ENCODE data around the gene CRNKL1.

Gene CRNKL1

DNA sequence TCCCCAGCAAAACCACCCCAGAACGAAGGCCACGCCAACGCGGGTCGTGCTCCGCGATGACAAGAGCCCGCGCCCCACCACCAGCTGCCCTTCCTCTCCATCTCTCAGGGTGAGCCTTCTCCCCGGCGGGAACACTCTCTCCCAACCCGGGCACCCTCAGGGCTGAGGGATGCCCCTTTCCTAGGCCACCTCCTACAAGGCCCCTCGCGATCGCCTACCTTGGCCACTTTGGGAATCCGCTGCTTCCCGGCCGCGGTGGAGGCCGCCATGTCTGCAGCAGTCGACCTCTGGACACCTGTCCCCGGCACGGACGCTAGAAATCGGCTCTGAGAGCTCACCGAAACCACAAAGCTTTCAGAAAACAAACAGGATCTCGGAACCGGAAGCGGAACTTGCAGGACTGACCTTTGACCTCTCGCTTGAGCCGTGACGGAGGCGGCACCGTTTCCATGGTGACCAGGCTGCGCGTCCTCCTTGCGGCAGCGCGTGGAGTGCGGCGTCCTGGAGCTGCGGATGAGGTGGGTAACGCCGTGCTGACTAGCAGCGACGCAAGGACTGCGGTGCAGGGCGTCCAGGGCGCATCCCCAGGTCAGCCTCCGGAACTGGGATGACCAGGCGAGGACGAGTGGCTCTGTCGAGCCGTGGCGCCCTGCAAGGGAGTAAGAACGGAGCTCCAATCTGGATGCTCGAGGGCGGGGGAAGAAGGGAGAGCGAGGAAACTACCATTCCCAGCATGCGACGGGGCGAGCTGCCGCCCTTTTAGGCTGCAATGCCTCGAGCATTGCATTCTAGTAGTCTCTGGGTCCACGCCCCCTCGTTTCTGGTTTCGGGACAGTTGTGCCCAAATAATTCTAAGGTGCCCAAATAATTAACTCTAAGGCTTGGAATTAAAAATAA lies at the start of gene CRNKL1, which contains the start of gene CFAP61:
Gene CRNKL1 (minus strand): TSS at position 393 of the 897 bp plus-strand sequence. CDS start 124 bp downstream, at position 269.
Gene CFAP61 (plus strand): TSS at position 459 of the 897 bp plus-strand sequence. CDS start 4,122 bp downstream, outside the sequence.
- peak; percentile 94 to 95 for DNase-seq

DNA sequence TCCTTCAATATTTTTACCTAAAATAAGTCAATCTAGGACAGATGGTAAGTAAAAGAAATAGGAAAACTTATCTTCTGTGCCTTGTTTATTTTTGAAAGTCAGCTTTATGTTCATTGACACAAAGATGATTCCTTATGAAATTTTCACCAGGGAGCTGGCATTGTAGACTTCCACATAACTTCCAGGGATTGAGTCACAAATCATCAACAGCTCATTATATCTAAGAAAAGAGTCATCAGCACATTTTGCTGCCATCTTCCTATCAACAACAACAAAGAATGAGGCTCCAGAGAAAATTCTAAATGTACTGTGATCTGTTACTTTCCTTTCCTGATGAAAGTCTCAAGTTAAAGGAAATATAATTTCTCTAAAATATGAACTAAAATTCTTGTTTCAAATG lies 48.6 kb upstream of the CRNKL1 start:
- DNase-seq, result no peak

DNA sequence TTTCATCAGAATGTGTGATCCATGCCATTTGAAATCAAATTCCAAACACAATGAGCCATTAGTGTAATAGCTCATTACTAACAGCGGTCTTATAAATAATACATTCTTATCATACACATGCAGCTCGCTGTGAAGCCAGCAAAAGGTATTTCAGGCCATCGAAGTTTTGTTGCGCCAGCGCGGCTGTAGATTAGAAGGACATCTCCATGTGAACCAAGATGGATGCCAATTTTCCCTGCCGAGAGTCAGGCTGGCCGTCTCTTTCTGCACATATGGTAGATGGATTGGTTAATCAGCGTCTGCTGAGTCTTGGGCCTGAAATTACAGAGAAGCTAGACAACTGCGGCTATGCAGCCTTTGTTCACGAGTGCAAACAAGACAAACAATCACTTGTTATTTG lies 44.2 kb upstream of the CRNKL1 start:
- DNase-seq, result no peak

DNA sequence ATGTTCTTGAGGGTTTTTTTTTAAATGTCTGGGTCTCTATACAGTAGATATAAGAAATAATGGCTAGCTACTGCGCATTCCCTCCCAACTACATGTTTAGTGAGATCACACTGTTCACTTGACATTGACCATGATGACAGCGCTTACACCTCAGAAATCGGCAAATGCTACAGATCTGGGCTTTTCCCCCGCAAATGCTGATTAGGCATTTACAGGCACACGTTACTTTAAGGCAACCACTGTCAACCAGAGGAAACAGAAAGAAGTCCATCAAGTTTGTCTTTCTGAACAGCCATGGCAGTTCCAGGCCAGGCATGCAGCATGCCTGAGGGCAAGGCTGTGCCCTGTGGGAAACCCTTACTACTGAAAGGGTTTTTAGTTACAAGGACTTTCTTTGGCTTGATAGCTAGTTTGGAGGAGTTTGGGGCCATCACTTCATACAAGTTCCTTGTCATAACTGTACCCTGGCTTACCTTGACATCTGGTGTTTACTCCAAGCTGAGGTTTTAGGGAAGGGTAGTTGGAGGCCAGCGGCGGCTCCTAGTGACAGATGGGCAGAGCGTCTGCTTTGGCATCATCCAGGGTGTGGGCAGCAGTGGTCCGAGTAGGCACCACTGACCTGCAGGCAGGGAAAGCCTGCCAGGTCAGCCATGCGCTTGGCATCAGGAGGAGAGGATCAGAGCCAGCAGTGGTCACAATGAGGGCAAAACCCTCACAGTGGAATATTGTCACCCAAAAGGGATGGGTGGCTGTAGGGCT lies 43.0 kb upstream of the CRNKL1 start:
- no peak for DNase-seq

DNA sequence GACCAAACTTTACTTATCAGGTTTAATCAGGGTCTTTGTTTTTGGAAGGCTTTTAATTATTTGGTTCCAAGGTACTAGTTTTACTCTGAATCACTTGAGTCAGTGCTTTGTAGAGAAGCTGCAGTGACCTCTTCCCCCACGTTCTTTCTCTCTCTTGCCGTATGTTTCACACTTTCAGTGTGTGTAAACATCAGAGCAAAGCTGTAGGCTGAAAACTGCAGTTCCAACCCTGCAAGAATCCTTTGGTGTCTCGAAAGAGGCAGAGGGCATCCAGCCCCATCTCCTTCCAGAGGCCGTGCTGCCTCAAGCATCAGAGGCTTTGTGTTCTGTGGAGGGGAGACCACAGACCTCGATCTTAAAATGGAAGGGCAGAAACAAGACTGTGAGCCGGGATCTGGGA lies 42.1 kb upstream of the CRNKL1 start:
- no peak for DNase-seq

DNA sequence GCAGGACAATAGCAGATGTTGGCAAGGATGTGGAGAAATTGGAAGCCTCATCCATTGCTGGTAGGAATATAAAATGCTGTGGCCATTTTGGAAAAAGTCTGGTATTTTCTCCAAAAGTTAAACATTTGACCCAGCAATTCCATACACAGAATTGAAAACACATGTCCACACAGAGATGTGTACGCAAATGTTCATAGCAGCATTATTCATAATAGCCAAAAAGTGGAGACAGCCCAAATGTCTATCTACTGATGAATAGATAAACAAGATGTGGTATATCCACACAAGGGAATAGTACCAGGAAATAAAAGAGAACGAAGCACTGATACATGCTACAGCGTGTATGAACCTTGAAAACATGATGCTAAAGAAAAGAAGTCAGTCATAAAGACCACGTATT lies 40.6 kb upstream of the CRNKL1 start:
- no peak for DNase-seq

DNA sequence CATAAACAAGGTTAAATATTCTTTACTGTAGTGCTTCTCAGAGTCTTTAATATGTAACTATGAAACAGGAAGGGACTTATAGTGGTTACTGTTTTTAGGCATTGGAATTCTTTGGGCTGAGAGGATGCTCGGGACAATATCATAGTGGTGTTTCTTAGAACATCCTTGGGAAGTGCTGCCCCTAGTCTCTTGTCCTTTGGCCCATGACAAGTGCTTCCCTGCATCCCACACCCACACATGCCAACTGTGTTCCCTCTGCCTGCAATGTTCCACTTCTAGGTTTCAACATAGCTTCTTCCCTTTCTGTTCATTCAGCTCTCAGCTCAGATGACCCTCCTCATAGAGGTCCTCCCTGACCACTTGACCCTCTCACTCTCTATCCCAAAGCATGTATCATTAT lies 37.7 kb upstream of the CRNKL1 start:
- no peak for DNase-seq

DNA sequence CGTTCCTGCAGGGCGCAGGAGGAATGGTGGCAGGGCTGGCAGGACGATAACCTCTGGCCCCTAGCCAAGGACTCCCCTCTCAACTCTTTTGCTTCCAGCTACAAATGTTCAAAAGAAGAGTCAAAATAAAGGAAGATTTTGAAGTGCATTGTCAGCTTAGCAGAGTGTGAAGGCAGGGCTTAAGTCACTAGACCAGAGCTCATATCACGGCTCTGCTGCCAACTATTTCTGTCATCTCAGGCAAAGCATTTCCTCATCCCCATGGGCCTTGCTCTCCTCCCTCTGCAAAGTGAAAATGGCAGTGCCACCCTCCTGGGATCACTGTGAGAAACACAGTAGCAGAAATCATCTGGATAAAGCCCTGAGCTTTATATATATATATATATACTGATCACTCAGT lies 36.8 kb upstream of the CRNKL1 start:
- no peak for DNase-seq

DNA sequence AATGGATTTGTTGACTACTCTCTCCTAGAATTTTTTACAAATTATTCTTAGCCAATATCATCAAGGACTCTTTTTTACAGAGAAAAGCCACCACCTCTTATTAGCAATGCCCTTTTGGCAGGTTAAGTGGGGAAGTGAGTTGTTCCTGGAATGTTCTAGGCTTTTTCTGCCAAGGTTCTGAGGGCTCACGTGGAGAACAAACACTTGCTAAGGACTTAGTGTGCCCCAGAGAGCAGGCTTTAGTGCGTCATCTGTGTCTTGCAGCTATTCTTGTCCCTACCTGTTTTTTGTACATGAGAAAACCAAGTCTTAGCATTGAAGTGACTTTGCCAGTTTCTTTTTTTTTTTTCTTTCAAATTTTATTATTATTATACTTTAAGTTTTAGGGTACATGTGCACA lies 33.5 kb upstream of the CRNKL1 start:
- DNase-seq, result no peak

DNA sequence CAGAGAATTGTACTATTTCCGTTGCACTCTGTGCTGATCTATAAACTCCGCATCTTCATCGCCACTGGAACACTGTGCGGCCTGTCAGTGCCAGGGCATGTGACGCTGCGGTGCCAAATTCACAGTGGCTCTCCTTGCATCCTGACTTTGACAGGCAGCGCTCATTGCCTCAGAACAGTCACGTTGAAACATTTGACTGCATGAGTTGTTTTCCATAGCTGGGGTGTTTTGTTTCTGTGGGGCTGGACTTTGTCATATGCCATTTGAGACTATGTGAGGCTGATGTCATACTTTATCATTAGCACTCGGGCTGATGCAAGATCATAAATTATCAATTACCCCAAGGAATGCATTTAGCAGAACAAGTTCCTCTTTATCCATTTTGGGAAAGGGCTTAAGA lies 32.8 kb upstream of the CRNKL1 start:
- no peak for DNase-seq

DNA sequence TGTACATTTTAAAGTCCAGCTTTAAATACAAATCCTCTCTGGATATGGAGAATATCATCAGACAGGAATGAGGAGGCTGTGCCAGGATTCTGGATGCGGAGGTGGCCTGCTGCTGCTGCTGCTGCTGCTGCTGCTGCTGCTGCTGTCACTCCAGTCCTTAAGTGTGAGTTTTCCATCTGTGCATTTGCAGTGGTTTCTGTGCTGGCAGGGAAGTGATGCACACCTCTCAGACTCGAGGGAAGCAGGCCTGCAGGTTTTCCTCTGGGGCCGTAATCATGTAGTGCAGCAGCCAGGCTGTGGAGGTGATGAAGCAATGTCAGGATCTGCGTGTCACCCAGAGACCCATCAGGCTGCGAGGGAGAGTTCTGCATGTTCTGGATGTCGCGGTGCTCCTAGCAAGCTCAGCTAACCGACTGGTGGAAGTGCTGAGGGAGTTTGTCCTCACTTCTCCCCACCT lies 32.1 kb upstream of the CRNKL1 start:
- DNase-seq, result no peak

DNA sequence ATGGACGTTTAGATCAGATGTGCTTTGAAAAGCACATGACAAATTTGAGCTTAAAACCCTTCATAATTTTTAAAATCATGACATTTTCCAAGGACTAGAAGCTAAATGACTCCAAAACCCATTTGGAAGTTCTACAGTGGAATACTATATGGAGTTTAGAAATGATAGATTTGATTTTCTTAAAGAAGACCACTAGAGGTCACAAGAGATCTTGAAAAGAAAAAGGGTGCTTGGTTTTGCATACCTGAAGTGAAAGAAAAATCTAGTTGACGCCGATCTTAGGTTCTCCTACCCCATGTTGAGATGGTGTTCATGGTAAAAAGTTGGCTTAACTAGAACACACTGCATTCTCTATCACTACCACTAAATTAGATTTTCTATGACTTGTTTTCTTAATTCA lies 31.5 kb upstream of the CRNKL1 start:
- peak; percentile 56 to 81 for DNase-seq

DNA sequence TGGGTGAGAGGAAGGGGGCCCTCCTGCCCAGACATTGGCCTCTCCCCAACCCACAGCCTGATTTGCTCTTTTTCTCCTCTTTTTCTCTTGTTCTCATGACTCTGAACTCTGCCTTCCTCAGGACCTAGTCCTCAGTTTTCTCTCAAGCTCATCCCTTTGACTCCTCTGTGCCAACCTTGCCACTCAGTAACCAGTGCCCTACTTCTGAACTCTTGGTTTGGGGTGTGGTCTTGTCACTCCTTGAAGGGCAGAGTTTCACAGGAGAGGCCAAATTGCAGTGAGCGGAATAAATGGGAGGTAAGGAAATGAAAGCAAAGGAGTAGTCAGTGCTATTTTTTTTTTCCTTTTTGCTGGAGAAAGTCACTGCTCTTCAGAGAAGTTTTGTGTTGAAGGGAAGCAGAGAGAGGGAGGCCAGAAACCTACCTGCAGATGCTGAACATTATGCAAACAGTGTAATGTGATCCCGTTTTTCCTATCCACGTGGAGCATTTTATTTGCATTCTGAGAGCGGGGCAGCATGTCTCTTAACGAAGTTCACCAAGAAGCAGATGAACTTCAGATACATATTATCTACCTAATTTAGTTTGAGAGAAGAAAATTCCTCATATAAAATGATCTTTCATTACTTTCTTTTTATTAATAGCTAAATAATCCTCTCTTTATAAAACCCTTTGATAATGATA lies 27.0 kb upstream of the CRNKL1 start:
- no peak for DNase-seq

DNA sequence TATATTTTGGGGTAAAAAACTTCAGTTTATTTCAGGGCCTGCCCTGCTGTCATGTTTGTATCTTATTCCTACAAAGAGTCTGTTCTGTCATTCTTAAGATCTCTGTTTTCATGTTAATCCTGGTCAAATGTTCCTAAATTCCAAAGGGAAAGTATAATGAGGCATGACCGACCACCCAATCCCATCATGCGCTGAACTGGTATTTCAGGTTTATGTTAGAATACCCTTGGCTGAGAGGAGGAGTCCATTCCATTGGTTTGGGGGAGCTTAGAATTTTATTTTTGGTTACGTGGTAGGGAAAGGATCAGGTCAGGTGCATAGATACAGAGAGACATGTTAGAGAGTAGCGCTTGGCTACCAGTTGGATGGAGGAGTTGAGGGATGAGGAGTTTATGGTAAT lies 25.8 kb upstream of the CRNKL1 start:
- no peak for DNase-seq

DNA sequence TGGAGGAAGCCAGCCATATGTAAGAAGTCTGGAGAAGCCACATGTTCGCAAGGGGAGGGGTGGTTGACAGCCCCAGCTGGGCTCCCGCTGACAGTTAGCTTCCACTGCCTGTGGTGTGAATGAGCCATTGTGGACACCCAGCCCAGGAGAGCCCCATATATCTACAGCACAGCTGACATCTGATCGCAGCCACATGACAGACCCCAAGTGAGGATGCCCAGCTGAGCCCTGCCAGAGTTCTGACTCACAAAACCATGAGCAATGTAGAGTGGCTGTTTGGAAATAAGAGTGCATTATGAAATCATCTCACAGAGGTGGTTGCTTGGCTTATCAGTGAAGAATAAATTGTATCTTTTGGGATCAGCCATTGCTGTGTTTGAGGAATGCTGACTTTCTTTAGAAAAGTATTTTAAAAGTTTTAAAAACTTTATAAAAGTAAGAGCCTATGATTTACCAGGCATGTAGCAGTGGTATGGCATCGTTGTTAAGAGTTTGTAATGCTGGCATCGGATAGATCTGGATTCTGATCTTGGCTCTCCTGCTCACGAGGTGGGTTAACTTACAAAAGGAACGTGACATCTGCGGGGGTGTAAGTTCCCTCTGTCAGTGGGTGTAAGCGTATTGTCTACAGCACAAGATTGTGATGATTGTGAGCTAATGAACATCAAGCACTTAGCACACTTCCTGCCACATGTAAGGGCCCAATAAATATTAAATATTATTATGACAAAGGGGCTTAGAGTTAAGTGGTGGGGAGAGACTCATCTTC lies 24.2 kb upstream of the CRNKL1 start:
- no peak for DNase-seq

DNA sequence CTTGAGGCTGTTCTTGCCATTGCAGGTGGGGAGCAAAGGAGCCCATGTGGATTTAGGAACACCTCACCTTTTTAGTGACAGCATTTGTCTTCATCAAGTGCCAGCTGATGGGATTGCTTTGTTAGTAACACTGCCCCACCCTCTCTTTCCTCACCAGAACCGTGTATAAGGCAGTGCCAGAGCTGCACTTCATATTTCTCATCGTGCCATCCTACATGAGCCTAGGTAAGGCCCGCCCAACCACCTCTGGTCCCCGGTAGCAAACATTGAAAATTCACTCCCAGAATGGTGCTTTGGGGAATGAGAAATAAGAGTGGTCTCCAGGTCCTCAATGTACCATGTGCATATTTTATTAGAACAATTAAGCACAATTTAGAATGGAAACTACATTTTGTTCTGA lies 22.8 kb upstream of the CRNKL1 start:
- DNase-seq, result no peak

DNA sequence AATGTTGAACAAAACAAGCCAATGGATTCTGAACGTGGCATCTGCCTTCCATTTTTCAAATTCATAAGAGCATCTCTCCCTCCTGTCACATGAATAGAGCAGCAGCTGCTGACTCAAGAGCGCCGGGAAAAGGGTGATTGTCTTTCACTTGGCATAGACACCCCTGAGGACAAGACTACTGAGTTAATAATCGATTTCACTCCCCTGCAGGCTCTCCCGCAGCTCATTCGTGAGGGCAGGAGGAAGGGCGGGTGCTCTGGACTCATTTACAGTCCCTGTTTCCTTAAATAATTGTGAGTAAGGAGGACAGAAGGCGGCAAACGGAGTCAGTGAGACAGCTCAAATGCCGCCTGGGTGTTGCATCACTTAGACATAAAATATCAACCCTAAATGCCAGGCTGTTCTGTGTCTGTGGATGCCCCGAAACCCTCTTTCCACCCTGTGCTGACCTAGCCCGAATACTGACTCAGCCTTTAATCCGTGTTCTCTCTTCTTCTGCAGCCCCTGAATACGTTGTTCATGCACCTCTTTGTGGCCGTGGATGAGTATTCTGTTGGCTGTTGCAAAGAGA lies 21.6 kb upstream of the CRNKL1 start:
- DNase-seq, result no peak

DNA sequence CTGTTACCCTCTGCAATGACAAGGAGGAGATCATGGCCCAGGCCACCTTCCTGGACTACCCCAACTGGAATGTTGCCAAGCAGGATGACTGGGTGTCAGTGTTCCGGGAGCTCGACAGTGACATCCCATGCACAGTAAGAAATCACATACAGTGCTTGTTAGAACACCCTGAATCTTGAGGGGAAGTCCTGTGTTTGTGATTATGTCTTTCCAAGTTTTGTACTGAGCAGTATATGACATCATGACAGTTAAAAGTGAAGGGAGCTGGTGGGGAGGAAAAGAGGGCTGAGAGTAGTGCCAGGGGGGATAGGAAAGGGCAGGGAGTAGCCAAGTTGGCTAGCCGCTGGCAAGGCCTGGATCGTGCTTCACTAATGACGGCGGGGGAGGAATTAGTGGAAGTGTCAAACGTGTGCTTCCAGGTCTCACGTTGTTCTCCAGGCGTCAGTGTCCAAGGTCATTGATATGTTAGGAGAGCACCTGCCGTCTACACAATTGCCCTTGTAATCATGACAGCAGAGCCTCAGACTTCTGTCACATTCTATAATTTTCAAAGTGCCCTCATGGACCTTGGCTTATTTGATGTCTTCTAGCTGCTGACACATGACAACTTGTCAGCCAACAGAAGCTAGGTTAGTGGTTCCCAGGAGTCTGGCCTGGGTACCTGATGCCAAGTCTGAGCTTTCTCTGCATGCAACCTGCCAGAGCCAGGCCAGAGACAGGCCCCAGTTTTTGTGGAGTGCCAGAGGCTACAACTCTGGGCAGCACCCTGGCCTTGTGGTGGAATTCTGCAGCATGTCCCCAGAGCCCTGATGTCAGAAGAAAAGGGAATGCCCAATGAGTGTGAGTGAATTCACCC lies 18.8 kb upstream of the CRNKL1 start:
- DNase-seq, result no peak

DNA sequence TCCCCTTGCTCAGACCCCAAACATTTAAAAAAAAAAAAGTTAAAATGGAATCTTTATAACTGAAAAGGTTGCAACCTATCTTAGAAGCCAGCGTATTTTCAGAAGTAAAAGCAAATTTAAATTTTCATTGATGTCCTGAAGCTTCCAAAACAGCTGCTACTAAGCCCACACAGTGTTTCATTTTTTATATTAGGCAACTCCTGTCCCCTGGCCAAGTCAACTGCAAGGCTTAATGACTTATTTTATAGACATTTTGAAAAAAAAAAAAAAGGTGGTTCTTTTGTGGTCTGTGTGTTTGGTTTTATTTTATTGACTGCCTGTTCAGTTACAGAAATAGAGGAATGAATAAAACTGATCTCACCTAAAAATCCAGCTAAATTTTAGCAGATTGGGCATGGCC lies 13.1 kb upstream of the CRNKL1 start:
- no peak for DNase-seq

DNA sequence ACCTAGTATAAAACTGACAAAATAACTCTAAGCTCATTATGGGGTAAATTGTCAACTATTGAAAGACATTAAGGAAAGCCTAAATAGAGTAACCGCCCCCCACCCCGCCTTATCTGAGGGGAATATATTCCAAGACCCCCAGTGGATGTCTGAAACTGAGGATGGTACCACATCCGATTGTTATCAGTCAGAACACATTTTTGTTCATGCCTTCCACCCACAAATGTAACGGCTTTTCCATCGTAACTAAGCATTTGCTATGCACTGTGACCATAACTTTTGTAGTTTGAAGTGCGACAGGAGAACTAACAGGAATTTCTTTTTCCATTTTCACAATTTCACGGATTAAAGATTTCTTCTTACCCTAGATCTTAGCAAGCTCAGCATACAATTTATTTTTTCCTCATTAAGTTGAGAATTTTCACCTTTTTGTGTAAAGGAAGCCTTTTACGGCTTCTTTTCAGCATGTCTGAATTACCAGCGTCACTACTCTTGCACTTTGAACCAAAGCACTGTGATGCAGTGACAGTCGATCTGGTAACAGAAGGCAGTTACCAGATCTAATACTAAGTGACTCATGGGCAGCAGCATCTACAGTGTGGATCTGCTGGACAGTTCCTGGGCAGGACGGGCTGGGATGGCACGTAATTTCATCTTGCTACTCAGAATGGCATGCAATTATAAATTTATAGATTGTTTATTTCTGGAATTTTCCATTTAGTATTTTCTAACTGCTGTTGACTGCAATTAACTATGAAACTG lies 11.9 kb upstream of the CRNKL1 start:
- DNase-seq, result no peak

Data from Kasumi-1 (cell line).